ENCODE results near the gene PNMA8A. TPM values are rescaled to one million over a fixed set of nuclear protein-coding genes. Genes with fewer than 3 reads are reported as not detected.

The PNMA8A gene
- polyA plus RNA-seq, 1 donor (not counting 4 experiments of a cell fraction or from before 2014, with no cell fraction given): 0.24 TPM

DNA sequence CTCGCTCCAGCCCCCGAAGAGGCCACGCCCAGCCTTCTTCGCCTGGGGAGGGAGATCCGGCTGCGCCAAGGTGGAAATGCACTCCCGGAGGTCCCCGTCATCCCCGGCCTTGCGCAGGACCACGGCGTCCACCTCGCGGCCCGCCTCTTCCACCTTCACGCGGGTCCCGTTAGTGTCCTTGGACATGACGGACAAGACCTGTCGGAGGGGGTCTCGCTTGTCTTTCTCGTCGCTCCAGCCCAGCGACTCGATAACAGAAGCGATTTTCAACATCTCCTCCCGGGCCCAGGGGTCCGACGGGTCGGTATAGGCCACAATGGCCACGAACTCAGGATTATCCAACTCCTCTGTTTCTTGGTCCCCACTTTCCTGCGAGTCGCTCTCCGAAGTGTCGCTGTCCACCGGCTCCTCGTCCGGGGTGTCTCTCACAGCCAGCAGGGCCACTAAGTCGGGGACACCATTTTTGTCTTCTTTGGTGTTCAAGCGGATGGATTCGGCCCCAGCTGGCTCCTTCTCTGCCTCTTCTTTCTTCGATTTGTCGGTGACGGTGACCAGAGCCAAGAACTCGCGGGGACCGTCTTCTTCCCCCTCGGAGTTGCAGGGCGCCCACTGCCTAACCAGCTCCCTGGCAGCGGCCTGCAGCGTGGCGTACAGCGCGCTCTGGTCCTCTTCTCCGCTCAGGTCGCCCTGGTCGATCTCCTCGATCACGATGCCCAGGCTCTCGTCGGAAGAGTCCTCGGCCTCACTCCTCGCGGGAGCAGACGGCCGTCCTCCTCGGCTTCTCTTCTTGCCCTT lies 23.0 kb upstream of the PNMA8A start:
- peaks cover 4% of the 10 kb centered on the region for H3K4me1 ChIP-seq (ENCODE audit: control insufficient read depth, extremely low read depth, insufficient read depth, low read length)
- TF ChIP-seq, protein P1, sequence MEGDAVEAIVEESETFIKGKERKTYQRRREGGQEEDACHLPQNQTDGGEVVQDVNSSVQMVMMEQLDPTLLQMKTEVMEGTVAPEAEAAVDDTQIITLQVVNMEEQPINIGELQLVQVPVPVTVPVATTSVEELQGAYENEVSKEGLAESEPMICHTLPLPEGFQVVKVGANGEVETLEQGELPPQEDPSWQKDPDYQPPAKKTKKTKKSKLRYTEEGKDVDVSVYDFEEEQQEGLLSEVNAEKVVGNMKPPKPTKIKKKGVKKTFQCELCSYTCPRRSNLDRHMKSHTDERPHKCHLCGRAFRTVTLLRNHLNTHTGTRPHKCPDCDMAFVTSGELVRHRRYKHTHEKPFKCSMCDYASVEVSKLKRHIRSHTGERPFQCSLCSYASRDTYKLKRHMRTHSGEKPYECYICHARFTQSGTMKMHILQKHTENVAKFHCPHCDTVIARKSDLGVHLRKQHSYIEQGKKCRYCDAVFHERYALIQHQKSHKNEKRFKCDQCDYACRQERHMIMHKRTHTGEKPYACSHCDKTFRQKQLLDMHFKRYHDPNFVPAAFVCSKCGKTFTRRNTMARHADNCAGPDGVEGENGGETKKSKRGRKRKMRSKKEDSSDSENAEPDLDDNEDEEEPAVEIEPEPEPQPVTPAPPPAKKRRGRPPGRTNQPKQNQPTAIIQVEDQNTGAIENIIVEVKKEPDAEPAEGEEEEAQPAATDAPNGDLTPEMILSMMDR (optimal IDR thresholded peaks at IDR 0.05 in 1 of 3, IDR thresholded peaks at IDR 0.05 in 1 of 3, conservative IDR thresholded peaks at IDR 0.05 in 1 of 3; ENCODE audit: extremely low read depth in 1 of 3, insufficient read depth in 2 of 3, low read length in 3 of 3): no peak
- TF ChIP-seq EZH2 (IDR thresholded peaks at IDR 0.05; ENCODE audit: low read length): no peak
- H3K36me3 ChIP-seq (ENCODE audit: control insufficient read depth in 2 of 2, extremely low read depth in 1 of 2, insufficient read depth in 2 of 2, low read length in 2 of 2): no peaks in the 10 kb centered on the region
- no peak for FAIRE-seq
- H4K20me1 ChIP-seq (ENCODE audit: control insufficient read depth, extremely low read depth, insufficient read depth, low read length): no peaks in the 10 kb centered on the region
- no peak overlapping the region for H2AFZ ChIP-seq (ENCODE audit: control insufficient read depth, low read length)
- peaks cover 33% of the 10 kb centered on the region for H3K27me3 ChIP-seq (ENCODE audit: control insufficient read depth, extremely low read depth, insufficient read depth, low read length)
- H3K79me2 ChIP-seq (ENCODE audit: control insufficient read depth, insufficient read depth, low read length): no peaks in the 10 kb centered on the region
- H3K27ac ChIP-seq (ENCODE audit: control insufficient read depth, insufficient read depth, low read length): no peak overlapping the region
- H3K4me2 ChIP-seq (ENCODE audit: control insufficient read depth, extremely low read depth, insufficient read depth, low read depth, low read length): peak overlapping the region; percentile 41
- H3K9me1 ChIP-seq (ENCODE audit: control insufficient read depth, extremely low read depth, insufficient read depth, low read length): no peaks in the 10 kb centered on the region
- dilution Hi-C loops (cut with MboI; ENCODE audit: extremely low pct_ligation_motif_present, low sequenced_read_pairs): no loop called here
- no peaks in the 10 kb centered on the region for H3K9me3 ChIP-seq (ENCODE audit: control insufficient read depth, low read depth, low read length)
- H3K4me3 ChIP-seq (ENCODE audit: control insufficient read depth in 2 of 3, extremely low read depth in 1 of 3, insufficient read depth in 2 of 3, low read depth in 1 of 3, low read length in 3 of 3): no peak overlapping the region
- DNase-seq (ENCODE audit: low read depth, low spot score): no peak
- H3K9ac ChIP-seq (ENCODE audit: control insufficient read depth, extremely low read depth, insufficient read depth, low read length): no peak overlapping the region

GRCh38 chr19:46493236-46494145 lies 22.1 kb upstream of the PNMA8A start:
- Histone ChIP-seq H3K9me3 (ENCODE audit: control insufficient read depth, low read depth, low read length) (no peaks in the 10 kb centered on the region), H3K9me1 (ENCODE audit: control insufficient read depth, extremely low read depth, insufficient read depth, low read length) (no peaks in the 10 kb centered on the region), H3K4me2 (ENCODE audit: control insufficient read depth, extremely low read depth, insufficient read depth, low read depth, low read length) (peak overlapping the region; percentile 41), H3K9ac (ENCODE audit: control insufficient read depth, extremely low read depth, insufficient read depth, low read length) (peak overlapping the region; percentile 37), H2AFZ (ENCODE audit: control insufficient read depth, low read length) (peak overlapping the region; percentile 37), H3K79me2 (ENCODE audit: control insufficient read depth, insufficient read depth, low read length) (no peaks in the 10 kb centered on the region), H3K27me3 (ENCODE audit: control insufficient read depth, extremely low read depth, insufficient read depth, low read length) (peaks cover 40% of the 10 kb centered on the region), H3K4me3 (ENCODE audit: control insufficient read depth in 2 of 3, extremely low read depth in 1 of 3, insufficient read depth in 2 of 3, low read depth in 1 of 3, low read length in 3 of 3) (no peak overlapping the region), H4K20me1 (ENCODE audit: control insufficient read depth, extremely low read depth, insufficient read depth, low read length) (no peaks in the 10 kb centered on the region), H3K27ac (ENCODE audit: control insufficient read depth, insufficient read depth, low read length) (no peak overlapping the region), H3K36me3 (ENCODE audit: control insufficient read depth in 2 of 2, extremely low read depth in 1 of 2, insufficient read depth in 2 of 2, low read length in 2 of 2) (no peaks in the 10 kb centered on the region), H3K4me1 (ENCODE audit: control insufficient read depth, extremely low read depth, insufficient read depth, low read length) (peaks cover 4% of the 10 kb centered on the region)
- DNase-seq (ENCODE audit: low read depth, low spot score) (no peak), FAIRE-seq (no peak)
- dilution Hi-C loops (cut with MboI; ENCODE audit: extremely low pct_ligation_motif_present, low sequenced_read_pairs): no loop called here
- TF ChIP-seq, protein P1 (optimal IDR thresholded peaks at IDR 0.05 in 1 of 3, IDR thresholded peaks at IDR 0.05 in 1 of 3, conservative IDR thresholded peaks at IDR 0.05 in 1 of 3; ENCODE audit: extremely low read depth in 1 of 3, insufficient read depth in 2 of 3, low read length in 3 of 3): no peak
- TF ChIP-seq EZH2 (IDR thresholded peaks at IDR 0.05; ENCODE audit: low read length): no peak

Data from keratinocyte (primary cell).